BLaER1 (cell line): ENCODE measurements around the gene ANKRD17.

ENCODE experiments used
- H3K27ac ChIP-seq: shearing (Covaris generic); formaldehyde crosslinking; 2 replicates; pipeline ENCODE4 v1.8.1; 2022
- H3K27me3 ChIP-seq: shearing (Covaris generic); formaldehyde crosslinking; 2 replicates; pipeline ENCODE4 v1.8.1; 2022
- H3K36me3 ChIP-seq: shearing (Covaris generic); formaldehyde crosslinking; 2 replicates; pipeline ENCODE4 v1.8.1; 2022
- H3K4me1 ChIP-seq: shearing (Covaris generic); formaldehyde crosslinking; 2 replicates; pipeline ENCODE4 v1.8.1; 2022
- H3K4me2 ChIP-seq: shearing (Covaris generic); formaldehyde crosslinking; 2 replicates; pipeline ENCODE4 v1.8.1; 2022
- H3K4me3 ChIP-seq: shearing (Covaris generic); formaldehyde crosslinking; 2 replicates; pipeline ENCODE4 v1.8.1; 2022
- H3K9ac ChIP-seq: shearing (Covaris generic); formaldehyde crosslinking; 2 replicates; pipeline ENCODE4 v1.8.1; 2022
- H3K9me3 ChIP-seq: shearing (Covaris generic); formaldehyde crosslinking; 2 replicates; pipeline ENCODE4 v1.8.1; 2022
- H4K20me1 ChIP-seq: shearing (Covaris generic); formaldehyde crosslinking; 2 replicates; pipeline ENCODE4 v1.8.1; 2022
- Cebpa-rat ChIP-seq: shearing (Covaris generic); IDR thresholded peaks from 2 replicates; pipeline ENCODE4 v1.8.1; 2022

The ANKRD17 gene

DNA sequence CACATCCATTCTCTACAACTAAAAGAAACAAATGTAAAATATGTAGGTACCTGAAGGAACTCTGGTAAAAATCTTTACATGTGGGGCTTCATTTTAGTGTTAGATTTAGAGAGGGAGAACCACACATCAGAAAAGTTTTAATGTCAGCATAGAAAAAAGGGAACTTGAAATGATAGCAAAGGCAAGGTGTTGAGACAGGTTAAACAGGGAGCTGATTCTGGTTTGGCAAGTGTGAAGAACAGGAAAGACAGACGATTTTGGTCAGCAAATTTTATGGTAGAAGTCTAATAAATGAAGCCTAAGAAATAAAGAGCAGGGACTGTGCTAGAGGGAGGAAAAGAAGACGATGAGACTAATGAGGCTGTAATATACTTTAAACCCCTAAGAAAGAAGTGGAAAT, 121.5 kb downstream of the ANKRD17 start:
- no peak overlapping the region for H3K9ac ChIP-seq
- H4K20me1 ChIP-seq, result peaks cover 35% of the 10 kb centered on the region
- H3K27ac ChIP-seq, result no peak overlapping the region
- peaks cover 72% of the 10 kb centered on the region for H3K36me3 ChIP-seq
- no peaks in the 10 kb centered on the region for H3K9me3 ChIP-seq
- no peaks in the 10 kb centered on the region for H3K4me1 ChIP-seq
- H3K27me3 ChIP-seq, result no peaks in the 10 kb centered on the region
- no peak overlapping the region for H3K4me3 ChIP-seq
- TF ChIP-seq Cebpa-rat, result no peak
- H3K4me2 ChIP-seq, result no peak overlapping the region

DNA sequence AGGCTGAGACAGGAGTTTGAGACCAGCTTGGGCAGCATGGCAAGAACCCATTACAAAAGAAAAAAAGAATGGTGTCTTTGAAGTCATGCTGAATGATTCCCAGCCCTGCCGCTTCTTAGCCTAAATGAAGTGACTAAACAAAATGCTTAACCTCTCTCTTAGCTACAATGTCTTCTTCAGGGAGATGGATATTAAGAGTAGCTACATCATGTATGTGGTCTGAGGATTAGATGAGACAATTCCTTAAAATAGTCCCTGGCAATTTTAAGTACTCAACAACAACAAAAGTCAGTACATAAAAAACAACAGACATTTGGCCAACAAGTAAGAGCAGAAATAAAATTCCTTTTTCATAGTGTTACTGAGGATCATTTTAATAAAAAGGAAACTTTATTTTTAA, 124.8 kb downstream of the ANKRD17 start:
- no peak overlapping the region for H3K9ac ChIP-seq
- no peaks in the 10 kb centered on the region for H3K9me3 ChIP-seq
- H4K20me1 ChIP-seq, result peaks cover 48% of the 10 kb centered on the region
- no peaks in the 10 kb centered on the region for H3K27me3 ChIP-seq
- TF ChIP-seq Cebpa-rat, result no peak
- H3K4me3 ChIP-seq, result no peak overlapping the region
- no peaks in the 10 kb centered on the region for H3K4me1 ChIP-seq
- no peak overlapping the region for H3K4me2 ChIP-seq
- H3K36me3 ChIP-seq, result peaks cover 61% of the 10 kb centered on the region
- H3K27ac ChIP-seq, result no peak overlapping the region

DNA sequence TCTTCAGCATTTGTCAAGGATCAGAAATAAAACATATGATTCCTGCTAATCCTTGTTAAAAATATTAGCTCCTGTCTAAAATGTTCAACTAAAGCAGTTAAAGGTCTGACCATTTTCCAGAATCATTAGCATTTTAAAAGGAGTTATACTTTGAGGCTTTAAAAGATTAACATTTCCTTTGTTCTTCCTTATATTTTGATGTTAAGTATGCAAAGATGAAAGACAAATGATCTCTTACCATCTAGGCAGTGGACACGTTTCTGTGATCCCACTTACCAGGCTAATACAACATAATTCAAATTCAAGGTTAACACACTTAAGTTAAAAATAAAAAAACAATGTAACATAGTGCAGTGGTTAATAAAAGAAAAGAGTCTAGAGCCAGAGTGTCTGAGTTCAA, 127.3 kb downstream of the ANKRD17 start:
- Histone ChIP-seq H3K27ac (no peak overlapping the region), H3K36me3 (peaks cover 68% of the 10 kb centered on the region), H3K4me3 (no peak overlapping the region)

DNA sequence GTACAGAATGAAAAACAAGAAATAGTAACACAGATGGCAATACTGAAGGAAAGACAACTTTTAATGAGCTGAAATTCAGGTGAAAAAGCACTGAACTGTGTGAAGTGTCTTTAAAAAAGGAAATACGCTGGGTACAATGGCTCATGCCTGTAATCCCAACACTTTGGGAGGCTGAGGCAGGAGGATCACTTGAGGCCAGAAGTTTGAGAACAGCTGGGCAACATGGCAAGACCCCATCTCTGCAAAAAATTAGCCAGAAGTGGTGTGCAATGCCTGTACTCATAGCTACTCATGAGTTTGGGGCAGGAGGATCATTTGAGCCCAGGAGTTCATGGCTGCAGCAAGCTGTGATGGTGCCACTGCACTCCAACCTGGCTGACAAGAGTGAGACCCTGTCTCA, 129.3 kb downstream of the ANKRD17 start:
- no peaks in the 10 kb centered on the region for H3K9me3 ChIP-seq
- H3K36me3 ChIP-seq, result peaks cover 72% of the 10 kb centered on the region
- H3K27me3 ChIP-seq, result no peaks in the 10 kb centered on the region
- no peak overlapping the region for H3K4me2 ChIP-seq
- peaks cover 51% of the 10 kb centered on the region for H4K20me1 ChIP-seq
- H3K4me3 ChIP-seq, result no peak overlapping the region
- no peak overlapping the region for H3K9ac ChIP-seq
- H3K27ac ChIP-seq, result no peak overlapping the region
- TF ChIP-seq Cebpa-rat, result no peak
- H3K4me1 ChIP-seq, result no peaks in the 10 kb centered on the region

More for the DNA sequence above, 127.3 kb downstream of the ANKRD17 start:
- Histone ChIP-seq H3K9me3 (no peaks in the 10 kb centered on the region), H3K4me2 (no peak overlapping the region), H4K20me1 (peaks cover 55% of the 10 kb centered on the region), H3K4me1 (no peaks in the 10 kb centered on the region), H3K27me3 (no peaks in the 10 kb centered on the region), H3K9ac (no peak overlapping the region)
- no peak for TF ChIP-seq Cebpa-rat

DNA sequence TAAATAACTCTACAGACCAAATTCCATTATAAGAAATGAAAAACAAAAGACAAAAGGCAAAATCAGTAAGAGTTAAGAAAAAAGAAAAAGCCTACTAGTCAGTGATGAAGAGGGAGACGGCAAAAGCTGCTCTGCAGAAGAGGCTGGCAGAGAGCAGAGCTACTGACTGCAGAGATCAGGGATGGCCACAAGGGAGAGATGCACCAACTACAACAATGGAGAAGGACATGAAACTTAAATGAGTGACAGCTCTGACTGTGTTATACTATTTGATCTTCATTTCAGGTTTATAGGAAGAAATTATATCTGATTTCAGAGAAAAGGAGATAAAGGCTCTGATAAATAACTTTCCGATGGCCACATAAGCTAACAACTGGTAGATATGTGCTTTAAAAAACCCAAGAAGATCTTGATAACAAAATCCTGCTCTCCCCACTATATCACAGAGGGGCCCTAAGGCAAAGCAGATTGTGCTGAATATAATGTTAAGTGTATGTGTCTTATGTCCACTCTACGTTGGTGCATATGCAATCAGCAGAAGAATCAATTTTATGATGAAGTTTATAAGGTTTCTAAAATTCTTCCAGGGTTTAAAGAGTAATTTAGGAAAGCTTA, 130.7 kb downstream of the ANKRD17 start:
- no peak overlapping the region for H3K9ac ChIP-seq
- peaks cover 51% of the 10 kb centered on the region for H4K20me1 ChIP-seq
- no peak for TF ChIP-seq Cebpa-rat
- H3K4me2 ChIP-seq, result no peak overlapping the region
- no peaks in the 10 kb centered on the region for H3K4me1 ChIP-seq
- H3K9me3 ChIP-seq, result no peaks in the 10 kb centered on the region
- H3K27me3 ChIP-seq, result no peaks in the 10 kb centered on the region
- no peak overlapping the region for H3K4me3 ChIP-seq
- H3K27ac ChIP-seq, result no peak overlapping the region
- peaks cover 71% of the 10 kb centered on the region for H3K36me3 ChIP-seq

DNA sequence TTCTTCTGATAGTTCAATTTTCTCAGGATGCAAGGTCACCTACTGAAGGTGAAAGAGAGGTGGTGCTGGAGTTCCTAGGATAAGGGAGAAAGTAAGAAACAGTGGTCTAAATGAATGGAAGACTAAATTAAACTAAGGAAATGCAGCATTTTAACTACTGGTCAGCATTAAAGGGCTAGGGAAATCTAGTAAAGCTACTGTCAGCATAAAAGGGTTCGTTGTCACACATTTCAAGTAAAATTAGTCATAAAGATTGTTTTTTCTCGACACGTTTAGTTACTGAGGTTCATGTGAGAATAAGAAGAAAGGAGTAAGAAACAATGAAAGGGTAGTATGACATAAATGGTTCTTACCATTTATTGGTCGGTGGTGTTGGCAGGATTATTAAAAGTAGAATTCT, 149.1 kb downstream of the ANKRD17 start:
- no peak for TF ChIP-seq Cebpa-rat
- H3K9me3 ChIP-seq, result no peaks in the 10 kb centered on the region

DNA sequence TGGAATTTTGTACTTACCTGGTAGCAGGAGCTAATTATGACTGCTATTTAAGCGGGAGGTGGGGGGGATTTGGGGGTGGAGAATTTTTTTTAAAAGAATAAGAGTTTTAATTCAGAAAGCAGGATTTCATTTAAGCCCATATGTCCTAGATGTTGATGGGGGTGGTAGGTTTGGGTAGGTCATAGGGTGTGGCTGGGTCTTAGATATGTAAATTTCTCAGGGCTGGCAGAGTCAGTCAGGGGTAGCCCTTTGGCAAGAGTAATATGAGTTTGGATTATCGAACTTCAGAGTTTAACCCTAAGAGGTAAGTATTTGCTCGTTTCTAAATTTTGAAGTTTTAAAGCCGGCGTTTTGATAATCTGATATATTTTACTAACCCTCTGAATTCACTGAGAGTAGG, 153.9 kb downstream of the ANKRD17 start:
- Histone ChIP-seq H3K4me3 (no peak overlapping the region), H3K27ac (no peak overlapping the region), H3K4me2 (no peak overlapping the region), H3K9me3 (no peaks in the 10 kb centered on the region), H3K27me3 (no peaks in the 10 kb centered on the region), H3K9ac (no peak overlapping the region), H3K36me3 (peaks cover 86% of the 10 kb centered on the region), H3K4me1 (no peaks in the 10 kb centered on the region), H4K20me1 (no peaks in the 10 kb centered on the region)
- no peak for TF ChIP-seq Cebpa-rat

More for the DNA sequence above, 149.1 kb downstream of the ANKRD17 start:
- Histone ChIP-seq H3K4me3 (no peak overlapping the region), H3K4me1 (no peaks in the 10 kb centered on the region), H3K27ac (no peak overlapping the region), H3K36me3 (peaks cover 88% of the 10 kb centered on the region), H3K27me3 (no peaks in the 10 kb centered on the region), H3K4me2 (no peak overlapping the region), H3K9ac (no peak overlapping the region), H4K20me1 (no peaks in the 10 kb centered on the region)

DNA sequence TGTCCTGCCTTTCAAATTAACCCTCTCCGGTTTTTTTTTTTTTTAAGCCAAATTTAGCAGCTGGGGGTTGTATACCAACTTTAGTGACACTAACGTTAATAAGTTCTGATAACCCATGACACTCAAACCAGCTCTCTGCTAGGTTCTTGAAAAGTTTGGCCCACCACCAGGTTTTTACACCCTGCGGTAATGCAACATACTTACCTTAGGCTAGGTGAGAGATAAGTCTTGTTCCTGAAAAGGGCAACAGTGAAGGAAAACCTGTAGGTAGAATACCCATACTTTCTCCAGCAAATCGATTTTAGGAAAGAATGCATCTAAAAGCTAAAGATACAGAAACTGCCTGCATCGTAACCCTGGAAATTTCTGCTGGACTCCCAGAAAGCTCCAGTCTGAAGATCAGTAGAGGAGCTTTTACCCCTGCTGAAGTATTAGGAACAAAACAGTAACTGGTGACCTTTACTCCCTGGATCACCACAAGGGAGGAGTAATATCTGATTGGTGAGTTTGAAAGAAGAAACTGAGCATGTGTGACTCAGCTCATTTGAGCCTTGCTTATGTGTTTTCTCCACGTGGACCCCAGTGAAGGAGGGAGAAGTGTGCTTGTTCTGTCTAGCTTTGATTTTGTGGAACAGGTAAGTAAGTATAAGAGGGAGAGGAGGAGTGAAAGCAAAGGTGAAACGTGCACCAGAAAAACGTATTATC, 154.6 kb downstream of the ANKRD17 start:
- Histone ChIP-seq H3K4me2 (no peak overlapping the region), H3K9me3 (no peaks in the 10 kb centered on the region), H4K20me1 (no peaks in the 10 kb centered on the region), H3K27me3 (no peaks in the 10 kb centered on the region), H3K4me1 (no peaks in the 10 kb centered on the region), H3K36me3 (peaks cover 86% of the 10 kb centered on the region), H3K4me3 (no peak overlapping the region), H3K27ac (no peak overlapping the region), H3K9ac (no peak overlapping the region)
- TF ChIP-seq Cebpa-rat, result no peak

DNA sequence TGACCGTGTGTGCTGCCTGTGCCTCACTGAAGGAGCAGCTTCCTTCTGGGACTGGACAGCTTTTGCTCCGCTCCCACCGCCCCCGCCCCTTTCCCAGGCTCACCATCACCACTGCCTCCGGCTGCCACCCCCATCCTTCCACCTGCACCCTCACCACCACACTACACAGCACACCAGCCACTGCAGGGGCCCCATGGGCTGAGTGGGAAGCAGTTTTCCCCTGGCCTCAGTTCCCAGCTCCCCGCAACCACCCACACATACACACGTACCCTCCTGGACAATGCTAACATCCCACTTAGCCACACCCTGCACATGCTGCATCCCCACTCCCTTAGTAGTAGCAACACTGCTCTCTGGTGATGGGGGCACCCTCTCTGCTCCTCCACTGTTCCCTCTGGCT, 159.5 kb downstream of the ANKRD17 start:
- H3K27ac ChIP-seq, result no peak overlapping the region
- H3K9ac ChIP-seq, result no peak overlapping the region
- H3K36me3 ChIP-seq, result peaks cover 81% of the 10 kb centered on the region
- TF ChIP-seq Cebpa-rat, result no peak
- H3K4me2 ChIP-seq, result no peak overlapping the region
- no peaks in the 10 kb centered on the region for H3K27me3 ChIP-seq
- no peak overlapping the region for H3K4me3 ChIP-seq
- no peaks in the 10 kb centered on the region for H4K20me1 ChIP-seq
- H3K4me1 ChIP-seq, result no peaks in the 10 kb centered on the region
- no peaks in the 10 kb centered on the region for H3K9me3 ChIP-seq

DNA sequence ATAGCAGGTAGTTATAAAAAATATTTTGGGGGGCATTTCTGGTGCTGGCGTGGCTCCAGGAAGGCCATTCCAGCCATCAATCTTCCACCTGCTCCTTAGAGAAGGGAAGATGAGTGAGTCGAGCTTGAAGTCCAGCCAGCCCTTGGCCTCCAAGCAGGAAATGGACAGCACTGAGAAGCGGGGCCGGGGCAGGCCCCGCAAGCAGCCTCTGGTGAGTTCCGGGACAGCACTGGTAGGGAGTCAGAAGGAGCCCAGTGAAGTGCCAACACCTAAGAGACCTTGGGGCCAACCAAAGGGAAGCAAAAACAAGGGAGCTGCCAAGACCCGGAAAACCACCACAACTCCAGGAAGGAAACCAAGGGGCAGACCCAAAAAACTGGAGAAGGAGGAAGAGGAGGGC, 159.9 kb downstream of the ANKRD17 start:
- H3K9ac ChIP-seq, result no peak overlapping the region
- H3K27ac ChIP-seq, result no peak overlapping the region
- H3K36me3 ChIP-seq, result peaks cover 80% of the 10 kb centered on the region
- no peaks in the 10 kb centered on the region for H3K9me3 ChIP-seq
- H3K4me2 ChIP-seq, result no peak overlapping the region
- no peaks in the 10 kb centered on the region for H3K27me3 ChIP-seq
- TF ChIP-seq Cebpa-rat, result no peak
- no peaks in the 10 kb centered on the region for H4K20me1 ChIP-seq
- no peaks in the 10 kb centered on the region for H3K4me1 ChIP-seq
- H3K4me3 ChIP-seq, result no peak overlapping the region
